ENCODE measurements around the gene NR2F2.

The NR2F2 gene

GRCh38 chr15:96334017-96334704, 3.7 kb downstream of the NR2F2 start:
- H3K4me3 Mint-ChIP-seq = no peak overlapping the region
- H3K27me3 Mint-ChIP-seq = peaks cover 80% of the 10 kb centered on the region
- no peaks in the 10 kb centered on the region for H3K36me3 Mint-ChIP-seq
- peaks cover 6% of the 10 kb centered on the region for H3K9me3 Mint-ChIP-seq
- ATAC-seq = no peak
- H3K27ac Mint-ChIP-seq = no peak overlapping the region
- peaks cover 18% of the 10 kb centered on the region for H3K4me1 Mint-ChIP-seq

GRCh38 chr15:96334705-96335410, 4.4 kb downstream of the NR2F2 start:
- Mint-ChIP-seq H3K9me3 (peaks cover 6% of the 10 kb centered on the region), H3K27me3 (peaks cover 80% of the 10 kb centered on the region), H3K4me1 (peaks cover 17% of the 10 kb centered on the region), H3K36me3 (no peaks in the 10 kb centered on the region), H3K4me3 (no peak overlapping the region), H3K27ac (no peak overlapping the region)
- ATAC-seq = no peak

- Mint-ChIP-seq H3K27me3 (peaks cover 80% of the 10 kb centered on the region), H3K4me3 (no peak overlapping the region), H3K27ac (no peak overlapping the region), H3K36me3 (no peaks in the 10 kb centered on the region), H3K9me3 (peaks cover 6% of the 10 kb centered on the region), H3K4me1 (peaks cover 12% of the 10 kb centered on the region)
- no peak for ATAC-seq
Observed at GRCh38 chr15:96335411-96336024, 5.0 kb downstream of the NR2F2 start.

- H3K4me3 Mint-ChIP-seq = no peak overlapping the region
- peaks cover 80% of the 10 kb centered on the region for H3K27me3 Mint-ChIP-seq
- peaks cover 6% of the 10 kb centered on the region for H3K4me1 Mint-ChIP-seq
- no peaks in the 10 kb centered on the region for H3K36me3 Mint-ChIP-seq
- no peak for ATAC-seq
- H3K27ac Mint-ChIP-seq = no peak overlapping the region
- peaks cover 3% of the 10 kb centered on the region for H3K9me3 Mint-ChIP-seq
Observed at GRCh38 chr15:96336108-96336595, 5.7 kb downstream of the NR2F2 start.

GRCh38 chr15:96336596-96337364, 6.3 kb downstream of the NR2F2 start:
- Mint-ChIP-seq H3K4me3 (no peak overlapping the region), H3K36me3 (no peaks in the 10 kb centered on the region), H3K27ac (no peak overlapping the region), H3K27me3 (peaks cover 80% of the 10 kb centered on the region), H3K4me1 (peaks cover 6% of the 10 kb centered on the region), H3K9me3 (peaks cover 3% of the 10 kb centered on the region)
- no peak for ATAC-seq

- H3K4me3 Mint-ChIP-seq = no peak overlapping the region
- H3K27ac Mint-ChIP-seq = no peak overlapping the region
- no peak for ATAC-seq
- no peaks in the 10 kb centered on the region for H3K36me3 Mint-ChIP-seq
- H3K9me3 Mint-ChIP-seq = peaks cover 2% of the 10 kb centered on the region
- peaks cover 6% of the 10 kb centered on the region for H3K4me1 Mint-ChIP-seq
- peaks cover 84% of the 10 kb centered on the region for H3K27me3 Mint-ChIP-seq
Observed at GRCh38 chr15:96337365-96338023, 7.0 kb downstream of the NR2F2 start.

GRCh38 chr15:96338074-96338765, 7.7 kb downstream of the NR2F2 start:
- no peaks in the 10 kb centered on the region for H3K9me3 Mint-ChIP-seq
- peaks cover 5% of the 10 kb centered on the region for H3K4me1 Mint-ChIP-seq
- no peak overlapping the region for H3K27ac Mint-ChIP-seq
- no peak for ATAC-seq
- H3K36me3 Mint-ChIP-seq = no peaks in the 10 kb centered on the region
- H3K4me3 Mint-ChIP-seq = no peak overlapping the region
- peaks cover 84% of the 10 kb centered on the region for H3K27me3 Mint-ChIP-seq

GRCh38 chr15:96338766-96339618, 8.5 kb downstream of the NR2F2 start:
- no peak for ATAC-seq
- H3K27ac Mint-ChIP-seq = no peak overlapping the region
- no peaks in the 10 kb centered on the region for H3K9me3 Mint-ChIP-seq
- peaks cover 84% of the 10 kb centered on the region for H3K27me3 Mint-ChIP-seq
- H3K4me1 Mint-ChIP-seq = no peaks in the 10 kb centered on the region
- no peak overlapping the region for H3K4me3 Mint-ChIP-seq
- no peaks in the 10 kb centered on the region for H3K36me3 Mint-ChIP-seq

- H3K4me3 Mint-ChIP-seq = no peak overlapping the region
- H3K36me3 Mint-ChIP-seq = no peaks in the 10 kb centered on the region
- no peaks in the 10 kb centered on the region for H3K9me3 Mint-ChIP-seq
- H3K27me3 Mint-ChIP-seq = peaks cover 84% of the 10 kb centered on the region
- ATAC-seq = no peak
- H3K4me1 Mint-ChIP-seq = no peaks in the 10 kb centered on the region
- no peak overlapping the region for H3K27ac Mint-ChIP-seq
Observed at GRCh38 chr15:96339619-96340347, 9.3 kb downstream of the NR2F2 start.

GRCh38 chr15:96340348-96340597, 9.8 kb downstream of the NR2F2 start:
- H3K27ac Mint-ChIP-seq = no peak overlapping the region
- no peaks in the 10 kb centered on the region for H3K9me3 Mint-ChIP-seq
- H3K4me1 Mint-ChIP-seq = peaks cover 1% of the 10 kb centered on the region
- H3K36me3 Mint-ChIP-seq = no peaks in the 10 kb centered on the region
- ATAC-seq = no peak
- H3K4me3 Mint-ChIP-seq = no peak overlapping the region
- H3K27me3 Mint-ChIP-seq = peaks cover 84% of the 10 kb centered on the region

GRCh38 chr15:96340598-96341512, 10.4 kb downstream of the NR2F2 start:
- Mint-ChIP-seq H3K4me1 (peaks cover 7% of the 10 kb centered on the region), H3K4me3 (no peak overlapping the region), H3K27ac (no peak overlapping the region), H3K36me3 (no peaks in the 10 kb centered on the region), H3K9me3 (no peaks in the 10 kb centered on the region), H3K27me3 (peaks cover 85% of the 10 kb centered on the region)
- no peak for ATAC-seq

- Mint-ChIP-seq H3K4me1 (peaks cover 8% of the 10 kb centered on the region), H3K36me3 (no peaks in the 10 kb centered on the region), H3K4me3 (no peak overlapping the region), H3K9me3 (no peaks in the 10 kb centered on the region), H3K27me3 (peaks cover 85% of the 10 kb centered on the region), H3K27ac (no peak overlapping the region)
- no peak for ATAC-seq
Observed at GRCh38 chr15:96341513-96342405, 11.3 kb downstream of the NR2F2 start.

Data from stimulated activated memory B cell treated with anti-CD40 and anti-IgM and Interleukin-4, amounts not matched to agents 10 μg/mL and 1 μg/mL and 100 μg/mL, for 72 hours (primary cell).